ENCODE results near the gene KRTAP10-7. TPM values are rescaled to one million over a fixed set of nuclear protein-coding genes. Genes with fewer than 3 reads are reported as not detected.
"Not testable (repeated sequence)": the region's sequence is repeated elsewhere in the genome, so short reads cannot be mapped to it uniquely, and the experiment has no call there.

The KRTAP10-7 gene
- total RNA-seq, 1 experiment from 2014 or later, result not detected

DNA sequence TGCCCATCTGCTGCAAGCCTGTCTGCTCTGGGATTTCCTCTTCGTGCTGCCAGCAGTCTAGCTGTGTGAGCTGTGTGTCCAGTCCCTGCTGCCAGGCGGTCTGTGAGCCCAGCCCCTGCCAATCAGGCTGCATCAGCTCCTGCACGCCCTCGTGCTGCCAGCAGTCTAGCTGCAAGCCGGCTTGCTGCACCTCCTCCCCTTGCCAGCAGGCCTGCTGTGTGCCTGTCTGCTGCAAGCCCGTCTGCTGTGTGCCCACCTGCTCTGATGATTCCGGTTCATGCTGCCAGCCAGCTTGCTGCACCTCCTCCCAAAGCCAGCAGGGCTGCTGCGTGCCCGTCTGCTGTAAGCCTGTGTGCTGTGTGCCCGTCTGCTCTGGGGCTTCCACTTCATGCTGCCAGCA lies 694 bp downstream of the KRTAP10-7 start:
- DNase-seq (ENCODE audit: low read depth); in situ Hi-C loops (cut with HindIII; ENCODE audit: low pct_unique_long_range_greater_than_20kb, low sequenced_read_pairs): not testable (repeated sequence)

DNA sequence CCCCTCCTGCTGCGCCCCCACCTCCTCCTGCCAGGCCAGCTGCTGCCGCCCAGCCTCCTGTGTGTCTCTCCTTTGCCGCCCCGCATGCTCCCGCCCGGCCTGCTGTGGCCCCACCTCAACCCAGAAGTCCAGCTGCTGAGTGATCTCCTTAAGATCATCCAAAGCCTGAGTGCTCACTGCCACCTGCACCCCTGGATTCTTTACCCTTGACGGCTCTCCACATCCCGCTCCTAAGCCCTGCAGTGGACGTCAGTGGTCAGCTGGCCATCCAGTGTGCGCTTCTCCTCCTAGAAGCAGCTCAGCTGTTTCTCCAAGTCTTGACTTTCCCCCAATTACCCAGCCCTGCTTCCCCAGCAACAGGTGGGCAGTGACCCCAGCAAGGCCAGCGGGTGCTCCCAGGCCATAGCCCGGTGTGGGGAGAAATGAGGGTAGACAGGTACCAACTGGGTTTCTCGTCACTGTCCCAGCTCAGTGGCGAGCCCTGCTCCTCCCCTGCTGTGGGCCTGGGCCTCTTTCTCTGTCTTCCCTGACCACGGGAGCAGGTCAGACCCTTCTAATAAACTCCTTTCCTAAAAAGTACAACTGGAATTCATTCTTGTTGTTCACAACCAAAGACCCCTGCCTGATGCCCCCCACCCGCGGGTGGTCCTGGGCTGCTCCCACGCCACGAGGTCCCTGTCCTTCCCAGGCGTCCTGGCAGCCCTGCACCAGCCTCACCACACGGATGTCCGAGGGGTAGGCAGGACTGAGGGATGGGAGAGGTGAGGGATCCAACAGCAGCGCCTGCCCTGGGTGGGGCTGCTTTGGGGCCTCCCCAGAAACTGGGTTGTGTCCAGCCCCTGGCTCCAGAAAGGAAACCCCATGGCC lies 1.4 kb downstream of the KRTAP10-7 start:
- DNase-seq (ENCODE audit: low read depth), result no peak
- in situ Hi-C loops (cut with HindIII; ENCODE audit: low pct_unique_long_range_greater_than_20kb, low sequenced_read_pairs), result no loop called here

DNA sequence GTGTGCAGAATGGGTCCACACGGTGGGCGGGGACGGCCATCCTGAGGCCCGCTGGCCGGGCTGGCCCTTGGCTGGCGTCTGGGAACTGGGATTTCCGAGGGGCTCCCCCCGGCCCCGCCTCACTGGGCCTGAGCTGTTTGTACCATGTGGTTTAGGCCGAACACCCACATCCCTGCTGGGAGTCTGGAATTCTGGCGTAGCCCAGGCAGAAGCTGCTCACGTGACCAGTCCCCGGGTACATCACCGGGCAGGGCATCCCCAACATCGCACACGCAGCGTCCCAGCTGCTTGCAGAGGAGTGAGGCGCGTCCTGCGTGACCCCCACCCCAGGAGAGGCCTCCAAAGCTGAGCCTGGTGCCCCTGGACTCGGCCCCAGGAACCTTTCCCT lies 2.1 kb downstream of the KRTAP10-7 start:
- no peak for DNase-seq (ENCODE audit: low read depth)

DNA sequence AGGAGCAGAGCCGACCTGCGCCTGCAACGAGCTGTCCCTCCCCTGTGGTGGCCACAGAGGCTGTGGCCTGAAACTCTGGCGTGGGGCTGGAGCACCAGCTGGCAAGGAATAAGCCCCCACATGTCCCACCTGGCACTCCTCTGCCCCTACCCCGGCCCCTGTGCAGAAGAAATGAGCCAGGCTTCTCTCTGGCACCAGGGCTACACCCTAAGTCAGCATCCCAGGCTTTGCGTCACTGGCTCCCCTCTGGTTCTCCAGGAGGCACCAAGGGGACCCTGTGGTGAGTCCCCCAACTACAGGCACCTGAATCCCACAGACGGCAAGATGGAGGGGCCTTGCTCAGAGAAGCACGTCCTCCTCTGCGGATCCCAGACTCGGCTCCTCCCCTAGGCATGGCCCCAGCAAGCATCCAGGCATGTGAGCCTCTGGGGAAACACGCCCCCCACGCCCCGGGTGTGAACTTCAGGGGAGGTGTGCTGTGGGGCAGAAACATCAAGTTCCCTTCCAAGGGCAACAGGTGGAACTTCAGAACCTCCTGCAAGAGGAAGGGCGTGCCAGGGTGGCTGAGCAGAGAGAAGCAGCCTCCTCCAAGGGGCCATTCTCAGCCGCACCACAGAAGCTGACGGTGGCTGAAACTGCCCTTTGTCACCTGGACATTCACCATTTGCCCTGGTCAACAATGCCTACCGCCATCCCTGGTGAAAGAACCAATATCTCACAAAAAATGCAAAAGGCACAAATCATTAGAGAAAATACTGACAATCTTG lies 2.9 kb downstream of the KRTAP10-7 start:
- no peak for DNase-seq (ENCODE audit: low read depth)
- in situ Hi-C loops (cut with HindIII; ENCODE audit: low pct_unique_long_range_greater_than_20kb, low sequenced_read_pairs), result no loop called here

More for the DNA sequence above, 2.1 kb downstream of the KRTAP10-7 start:
- in situ Hi-C loops (cut with HindIII; ENCODE audit: low pct_unique_long_range_greater_than_20kb, low sequenced_read_pairs), result no loop called here

DNA sequence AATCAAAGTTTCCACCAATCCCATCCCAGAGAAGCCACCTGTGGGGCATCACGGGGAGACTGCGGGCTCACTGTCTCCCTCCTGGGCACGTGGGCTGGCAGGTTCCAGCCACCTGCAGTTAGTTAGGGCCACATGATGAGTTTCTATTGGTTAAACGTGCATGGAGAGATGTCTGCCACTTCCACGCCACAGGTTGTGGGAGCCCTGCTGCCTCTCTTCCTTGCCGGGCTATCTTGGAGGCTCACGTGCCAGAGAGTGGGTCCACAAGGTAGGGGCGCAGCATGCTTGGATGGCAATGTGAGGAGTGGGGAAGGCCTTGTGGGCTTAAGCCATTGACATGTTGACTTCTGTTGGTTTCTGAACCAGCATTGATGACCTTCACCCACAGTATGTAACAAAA lies 3.5 kb downstream of the KRTAP10-7 start:
- in situ Hi-C loops (cut with HindIII; ENCODE audit: low pct_unique_long_range_greater_than_20kb, low sequenced_read_pairs), result no loop called here
- no peak for DNase-seq (ENCODE audit: low read depth)

DNA sequence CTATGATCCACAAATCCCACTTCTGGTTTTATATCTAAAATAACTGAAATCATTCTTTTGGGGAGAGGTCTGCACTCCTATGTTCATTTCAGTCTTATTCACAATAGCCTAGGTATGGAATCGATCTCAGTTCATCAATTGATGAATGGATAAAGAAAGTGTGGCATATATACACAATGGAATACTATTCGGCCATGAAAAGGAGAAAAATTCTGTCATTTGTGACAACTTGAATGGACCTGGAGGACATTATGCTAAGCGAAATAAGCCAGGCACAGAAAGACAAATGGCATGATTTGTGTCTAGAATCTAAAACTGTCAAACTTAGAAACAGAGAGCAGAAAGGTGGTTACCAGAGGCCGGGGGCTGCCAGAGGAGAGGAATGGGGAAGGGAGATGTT lies 6.1 kb downstream of the KRTAP10-7 start:
- in situ Hi-C loops (cut with HindIII; ENCODE audit: low pct_unique_long_range_greater_than_20kb, low sequenced_read_pairs), result no loop called here
- DNase-seq (ENCODE audit: low read depth), result no peak

DNA sequence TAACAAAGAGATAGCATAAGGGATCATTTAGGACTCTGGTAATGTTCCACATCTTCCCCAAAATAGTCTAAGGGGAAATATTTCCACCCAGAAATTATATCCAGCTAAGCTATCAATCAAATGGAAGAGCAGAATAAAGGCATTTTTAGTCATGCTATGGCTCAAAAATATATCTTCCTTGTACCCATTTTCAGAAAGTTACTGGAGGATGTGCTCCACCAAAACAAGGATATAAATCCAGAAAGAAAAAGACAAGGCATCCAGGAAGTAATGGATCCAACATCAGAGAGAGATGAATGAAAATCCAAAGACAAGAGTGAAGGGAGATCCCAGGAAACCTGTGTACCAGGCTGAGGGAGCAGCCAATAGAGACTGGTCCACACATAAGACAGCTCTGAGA lies 8.8 kb downstream of the KRTAP10-7 start:
- in situ Hi-C loops (cut with HindIII; ENCODE audit: low pct_unique_long_range_greater_than_20kb, low sequenced_read_pairs), result no loop called here
- DNase-seq (ENCODE audit: low read depth), result no peak

DNA sequence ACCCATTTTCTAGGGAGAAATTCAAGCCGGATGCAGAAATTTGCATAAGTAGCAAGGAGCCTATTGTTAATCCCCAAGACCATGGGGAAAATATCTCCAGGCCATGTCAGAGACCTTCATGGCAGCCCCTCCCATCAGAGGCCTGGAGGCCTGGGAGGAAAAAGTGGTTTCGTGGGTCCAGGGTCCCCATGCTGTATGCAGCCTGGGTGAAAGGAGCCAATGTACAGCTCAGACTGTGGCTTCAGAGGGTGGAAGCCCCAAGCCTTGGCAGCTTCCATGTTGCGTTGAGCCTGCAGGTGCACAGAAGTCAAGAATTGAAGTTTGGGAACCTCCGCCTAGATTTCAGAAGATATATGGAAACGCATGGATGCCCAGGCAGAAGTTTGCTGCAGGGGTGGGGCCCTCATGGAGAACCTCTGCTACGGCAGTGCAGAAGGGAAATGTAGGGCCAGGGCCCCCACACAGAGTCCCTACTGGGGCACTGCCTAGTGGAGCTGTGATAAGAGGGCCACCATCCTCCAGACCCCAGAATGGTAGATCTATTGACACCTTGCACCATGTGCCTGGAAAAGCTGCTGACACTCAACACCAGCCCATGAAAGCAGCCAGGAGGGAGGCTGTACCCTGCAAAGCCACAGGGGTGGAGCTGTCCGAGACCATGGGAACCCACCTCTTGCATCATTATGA lies 9.9 kb downstream of the KRTAP10-7 start:
- DNase-seq (ENCODE audit: low read depth); in situ Hi-C loops (cut with HindIII; ENCODE audit: low pct_unique_long_range_greater_than_20kb, low sequenced_read_pairs): not testable (repeated sequence)

DNA sequence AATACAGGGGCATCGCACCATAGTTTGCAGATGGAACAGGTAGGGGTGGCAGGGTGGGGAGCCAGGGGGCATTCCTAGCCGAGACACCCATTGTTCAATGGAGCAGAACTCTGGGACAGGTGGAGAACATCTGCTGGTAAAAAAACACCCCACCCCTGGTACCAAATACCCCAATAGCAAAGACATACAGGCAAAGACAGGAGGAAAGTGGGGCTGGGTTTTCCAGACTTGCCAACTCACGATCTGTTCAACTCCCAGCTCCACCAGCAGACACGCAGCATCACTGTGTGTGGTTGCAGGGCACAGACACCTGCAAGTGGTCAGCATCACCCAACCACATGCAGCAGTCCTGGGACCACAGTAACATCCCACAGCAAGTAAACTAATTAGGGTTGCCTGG lies 11.2 kb downstream of the KRTAP10-7 start:
- DNase-seq (ENCODE audit: low read depth), result no peak
- in situ Hi-C loops (cut with HindIII; ENCODE audit: low pct_unique_long_range_greater_than_20kb, low sequenced_read_pairs), result no loop called here

DNA sequence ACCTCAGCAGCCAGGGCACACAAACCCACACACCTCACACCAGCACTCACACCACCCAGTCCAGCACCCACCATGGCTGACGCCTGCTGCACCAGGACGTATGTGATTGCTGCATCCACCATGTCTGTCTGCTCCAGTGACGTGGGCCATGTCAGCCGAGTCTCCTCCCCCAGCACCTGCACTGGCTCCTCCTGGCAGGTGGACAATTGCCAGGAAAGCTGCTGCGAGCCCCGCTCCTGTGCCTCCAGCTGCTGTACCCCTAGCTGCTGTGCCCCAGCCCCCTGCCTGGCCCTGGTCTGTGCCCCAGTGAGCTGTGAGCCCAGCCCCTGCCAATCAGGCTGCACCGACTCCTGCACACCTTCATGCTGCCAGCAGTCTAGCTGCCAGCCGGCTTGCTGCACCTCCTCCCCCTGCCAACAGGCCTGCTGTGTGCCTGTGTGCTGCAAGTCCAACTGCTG lies 11.7 kb downstream of the KRTAP10-7 start, which contains the start of gene KRTAP10-8:
TSS of gene KRTAP10-8 (plus strand) at position 51 of the 458 bp plus-strand sequence. CDS start at position 73, 22 bp downstream.
- in situ Hi-C loops (cut with HindIII; ENCODE audit: low pct_unique_long_range_greater_than_20kb, low sequenced_read_pairs), result no loop called here
- DNase-seq (ENCODE audit: low read depth), result no peak

DNA sequence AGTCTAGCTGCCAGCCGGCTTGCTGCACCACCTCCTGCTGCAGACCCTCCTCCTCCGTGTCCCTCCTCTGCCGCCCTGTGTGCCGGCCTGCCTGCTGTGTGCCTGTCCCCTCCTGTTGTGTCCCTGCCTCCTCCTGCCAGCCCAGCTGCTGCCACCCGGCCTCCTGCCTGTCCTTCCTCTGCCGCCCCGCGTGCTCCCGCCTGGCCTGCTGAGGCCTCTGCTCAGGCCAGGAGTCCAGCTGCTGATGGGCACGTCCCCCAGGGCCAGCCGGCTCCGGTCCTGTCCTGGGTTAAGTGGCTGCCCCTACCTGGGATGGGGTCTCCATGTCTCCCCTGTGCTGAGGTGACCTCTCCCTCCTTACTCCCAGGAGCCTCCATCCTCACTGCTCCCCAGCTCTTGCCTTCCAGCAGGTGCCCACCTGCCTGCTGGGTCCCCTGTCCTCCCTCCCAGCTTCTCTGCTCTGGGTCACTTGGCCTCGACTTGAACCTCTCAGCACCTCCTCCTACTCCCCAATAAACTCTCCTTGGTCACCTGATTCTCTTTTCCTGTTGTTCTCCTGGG lies 12.4 kb downstream of the KRTAP10-7 start:
- in situ Hi-C loops (cut with HindIII; ENCODE audit: low pct_unique_long_range_greater_than_20kb, low sequenced_read_pairs), result no loop called here
- no peak for DNase-seq (ENCODE audit: low read depth)

DNA sequence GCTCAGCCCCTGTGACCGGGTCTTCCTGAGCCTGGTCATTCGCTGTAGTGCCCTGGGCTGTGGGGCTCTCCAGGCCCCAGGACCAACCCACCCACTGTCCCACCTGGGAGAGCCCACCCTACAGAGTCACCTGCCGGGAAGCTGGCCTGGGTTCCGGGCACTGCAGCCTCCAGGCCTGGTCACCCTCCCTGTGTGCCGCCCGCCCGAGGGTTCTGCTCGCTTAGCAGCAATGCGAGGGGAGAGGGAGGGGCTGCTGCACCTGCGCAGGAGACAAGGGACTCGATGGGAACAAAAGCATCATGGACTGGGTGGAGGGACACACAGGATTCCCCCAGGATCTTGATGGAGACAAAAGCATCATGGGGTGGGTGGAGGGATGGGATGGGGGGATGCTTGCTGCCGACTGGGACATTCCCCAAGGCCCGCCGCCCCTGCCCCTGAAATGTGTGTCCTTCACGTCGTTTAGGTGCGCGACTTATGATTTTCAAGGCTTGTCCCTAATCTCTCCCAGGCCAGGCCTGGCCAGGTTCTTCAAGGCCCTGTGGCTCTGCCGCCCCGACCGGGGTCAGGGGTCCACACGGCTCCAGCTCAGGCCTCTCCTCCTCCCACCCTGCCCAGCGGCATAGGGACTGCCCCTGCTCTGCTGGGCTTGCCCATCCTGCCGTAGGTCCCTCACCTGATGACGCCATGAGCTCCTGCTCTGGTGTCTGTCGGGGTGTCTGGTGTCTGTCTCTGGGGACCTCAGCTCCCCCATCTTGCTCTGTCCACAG lies 13.2 kb downstream of the KRTAP10-7 start:
- in situ Hi-C loops (cut with HindIII; ENCODE audit: low pct_unique_long_range_greater_than_20kb, low sequenced_read_pairs), result no loop called here
- no peak for DNase-seq (ENCODE audit: low read depth)

DNA sequence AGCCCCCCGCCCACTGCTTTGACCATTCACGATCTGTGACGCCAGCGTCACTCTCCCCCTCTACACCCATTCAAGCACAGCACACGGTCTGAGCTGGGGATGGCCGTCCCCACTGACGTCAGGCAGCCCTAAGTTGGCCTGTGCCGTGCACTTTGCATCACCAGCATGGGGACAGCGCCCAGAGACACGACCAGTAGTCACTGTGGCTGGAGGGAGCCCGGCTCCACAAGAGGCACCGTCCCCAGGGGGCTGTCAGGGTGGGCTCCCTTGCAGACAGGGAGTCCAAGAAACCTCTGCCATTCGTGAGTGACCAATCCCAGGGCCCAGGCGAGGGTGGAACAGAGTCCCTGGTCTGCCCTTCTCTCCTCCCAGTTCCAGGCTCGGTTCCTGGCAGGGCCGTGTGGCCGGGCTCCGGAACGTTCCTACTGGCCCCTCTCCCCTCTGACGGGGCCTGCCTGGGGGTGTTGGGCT lies 13.8 kb downstream of the KRTAP10-7 start:
- in situ Hi-C loops (cut with HindIII; ENCODE audit: low pct_unique_long_range_greater_than_20kb, low sequenced_read_pairs), result no loop called here

DNA sequence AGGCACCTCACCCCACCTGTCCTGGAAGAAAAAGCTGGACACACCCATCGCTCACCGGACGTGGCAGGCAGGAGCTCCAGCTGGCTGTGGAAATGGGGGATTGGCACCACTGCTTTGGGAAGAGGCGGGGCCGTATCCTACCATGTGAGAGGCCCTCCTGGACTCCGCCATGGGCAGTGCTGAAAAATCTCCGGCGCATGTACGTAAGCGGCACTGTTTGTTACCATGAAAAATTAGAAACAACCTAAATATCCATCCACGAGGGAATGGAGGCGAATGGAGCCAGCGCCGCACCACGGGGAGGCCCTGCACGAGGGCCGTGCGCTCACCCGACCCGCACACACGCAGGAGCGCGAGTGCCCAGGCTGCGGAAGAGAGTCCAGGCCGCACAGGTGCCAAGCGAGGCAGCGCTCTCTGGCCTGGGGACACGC lies 14.6 kb downstream of the KRTAP10-7 start:
- no peak for DNase-seq (ENCODE audit: low read depth)
- in situ Hi-C loops (cut with HindIII; ENCODE audit: low pct_unique_long_range_greater_than_20kb, low sequenced_read_pairs), result no loop called here

More for the DNA sequence above, 13.8 kb downstream of the KRTAP10-7 start:
- no peak for DNase-seq (ENCODE audit: low read depth)

DNA sequence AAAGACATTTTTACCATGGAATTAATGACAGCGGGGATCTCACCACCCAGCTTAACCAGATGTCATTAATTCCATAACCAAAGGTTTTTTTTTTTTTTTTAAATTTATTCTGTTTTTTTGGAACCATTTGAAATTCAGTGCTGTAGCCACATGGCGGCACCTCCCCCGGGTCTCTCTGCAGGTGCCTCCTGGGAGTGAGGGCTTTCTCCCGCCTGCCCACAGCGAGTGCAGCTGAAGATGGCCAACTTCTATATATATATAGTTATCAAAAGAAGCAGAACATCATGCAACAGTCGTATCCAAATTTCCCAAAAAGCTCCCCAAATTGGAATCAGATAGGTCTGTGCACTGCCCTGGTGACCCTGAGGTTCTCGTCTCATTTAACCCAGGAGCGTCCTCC lies 15.1 kb downstream of the KRTAP10-7 start:
- in situ Hi-C loops (cut with HindIII; ENCODE audit: low pct_unique_long_range_greater_than_20kb, low sequenced_read_pairs), result no loop called here
- DNase-seq (ENCODE audit: low read depth), result no peak

DNA sequence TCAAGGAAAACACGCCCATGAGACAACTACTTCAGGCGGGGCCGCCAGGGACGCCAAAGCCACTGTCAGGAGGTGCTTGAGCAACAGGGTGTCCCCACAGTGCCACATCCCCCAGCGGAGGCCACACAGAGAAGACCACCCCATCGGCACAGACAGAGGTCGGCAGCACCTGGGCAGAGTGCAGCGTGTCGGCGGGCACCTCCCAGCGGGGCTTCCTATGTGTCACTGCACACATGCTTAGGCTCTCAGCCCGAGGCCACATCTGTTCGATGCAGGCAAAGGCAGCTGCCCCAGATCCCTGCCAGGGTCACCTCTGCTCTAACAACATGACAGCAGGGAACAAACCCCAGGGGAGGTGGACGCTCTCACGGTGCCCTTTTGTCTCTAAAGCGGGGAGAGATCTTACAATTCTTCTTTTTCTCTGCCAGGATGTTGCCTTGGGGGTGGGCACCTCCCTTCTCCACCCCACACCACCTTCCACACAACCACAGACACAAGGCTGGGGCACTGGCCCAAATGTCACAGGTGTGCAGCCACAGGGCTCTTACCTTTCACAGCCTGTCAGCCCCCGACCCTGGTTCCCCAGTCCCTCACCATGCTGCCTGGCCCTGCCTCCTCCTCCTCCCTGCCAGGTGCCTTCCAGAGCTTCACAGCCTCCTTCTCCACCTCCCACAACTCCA lies 15.7 kb downstream of the KRTAP10-7 start:
- DNase-seq (ENCODE audit: low read depth), result no peak
- in situ Hi-C loops (cut with HindIII; ENCODE audit: low pct_unique_long_range_greater_than_20kb, low sequenced_read_pairs), result no loop called here

DNA sequence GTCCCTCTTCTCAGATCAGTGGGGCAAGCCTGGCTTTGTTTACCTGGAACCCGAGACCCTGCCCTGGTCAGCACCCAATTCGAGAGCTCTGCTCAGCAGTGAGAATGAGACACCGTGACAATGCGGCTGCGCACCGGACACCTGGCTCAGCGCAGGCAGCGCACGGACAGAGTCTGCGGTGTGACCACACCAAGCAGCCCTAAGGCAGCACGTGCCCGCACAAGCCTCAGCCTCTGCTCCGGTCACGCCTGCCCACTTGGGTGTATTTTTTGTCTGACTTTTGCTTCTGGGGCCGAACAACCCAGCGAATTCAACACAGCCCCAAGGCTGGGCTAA lies 16.2 kb downstream of the KRTAP10-7 start:
- in situ Hi-C loops (cut with HindIII; ENCODE audit: low pct_unique_long_range_greater_than_20kb, low sequenced_read_pairs), result no loop called here
- DNase-seq (ENCODE audit: low read depth), result no peak

Data from Caki2 (cell line).